ENCODE measurements around the gene SH2D6. TPM values are rescaled to one million over a fixed set of nuclear protein-coding genes. Genes with fewer than 3 reads are reported as not detected.

SH2D6 gene
- total and polyA plus RNA-seq, 2 donors (not counting 1 experiment from before 2014, with no cell fraction given) = 0.27 to 1.6 TPM

DNA sequence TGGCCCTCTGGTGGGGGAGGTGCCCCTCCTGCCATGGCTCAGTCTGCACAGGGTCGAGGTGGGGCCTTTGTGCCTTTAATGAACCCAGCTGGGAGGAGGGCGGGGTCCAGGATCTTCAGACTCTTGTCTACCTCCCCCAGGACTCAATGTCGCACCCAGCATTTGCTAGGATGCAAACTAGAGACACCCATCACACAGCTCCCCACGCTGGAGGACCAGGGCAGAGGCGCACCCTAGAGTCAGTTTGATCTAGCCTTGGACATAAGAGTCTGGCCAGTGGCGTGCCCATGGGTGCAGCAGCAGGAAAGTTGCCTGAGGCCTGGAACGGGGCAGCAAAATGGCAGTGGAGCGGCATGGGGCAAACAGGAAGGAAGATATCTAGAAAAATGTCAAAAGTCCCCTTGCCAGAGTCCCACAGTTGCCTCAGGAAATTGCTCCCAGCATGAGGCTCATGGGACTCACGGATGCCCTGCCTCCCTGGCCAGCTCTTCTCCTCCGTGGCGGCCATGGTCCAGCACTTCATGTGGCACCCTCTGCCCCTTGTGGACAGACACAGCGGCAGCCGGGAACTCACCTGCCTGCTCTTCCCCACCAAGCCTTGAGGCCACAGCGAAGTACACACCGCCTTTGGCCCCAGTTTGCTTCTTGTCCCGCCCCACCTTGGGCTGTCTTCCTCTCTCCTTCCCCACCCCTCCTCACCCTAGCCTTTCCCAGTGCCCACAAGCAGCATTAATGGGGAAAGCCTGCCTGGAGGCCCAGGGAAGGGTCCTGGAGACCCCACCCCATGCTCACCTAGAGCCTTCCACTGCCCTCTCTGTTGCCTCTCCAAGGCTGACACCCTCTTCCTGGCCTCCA lies 17.7 kb downstream of the SH2D6 start:
- POLR2A ChIA-PET = interaction anchor here (3.0 kb wide), 1 partner anchor 103 kb away, joined by 39 read pairs; the partner anchor contains the start of gene MAT2A
- TF ChIP-seq EZH2 (IDR thresholded peaks at IDR 0.05; ENCODE audit: borderline replicate concordance, insufficient read depth, low read depth, low read length, poor library complexity, severe bottlenecking) = no peak
- TF ChIP-seq, protein P1, sequence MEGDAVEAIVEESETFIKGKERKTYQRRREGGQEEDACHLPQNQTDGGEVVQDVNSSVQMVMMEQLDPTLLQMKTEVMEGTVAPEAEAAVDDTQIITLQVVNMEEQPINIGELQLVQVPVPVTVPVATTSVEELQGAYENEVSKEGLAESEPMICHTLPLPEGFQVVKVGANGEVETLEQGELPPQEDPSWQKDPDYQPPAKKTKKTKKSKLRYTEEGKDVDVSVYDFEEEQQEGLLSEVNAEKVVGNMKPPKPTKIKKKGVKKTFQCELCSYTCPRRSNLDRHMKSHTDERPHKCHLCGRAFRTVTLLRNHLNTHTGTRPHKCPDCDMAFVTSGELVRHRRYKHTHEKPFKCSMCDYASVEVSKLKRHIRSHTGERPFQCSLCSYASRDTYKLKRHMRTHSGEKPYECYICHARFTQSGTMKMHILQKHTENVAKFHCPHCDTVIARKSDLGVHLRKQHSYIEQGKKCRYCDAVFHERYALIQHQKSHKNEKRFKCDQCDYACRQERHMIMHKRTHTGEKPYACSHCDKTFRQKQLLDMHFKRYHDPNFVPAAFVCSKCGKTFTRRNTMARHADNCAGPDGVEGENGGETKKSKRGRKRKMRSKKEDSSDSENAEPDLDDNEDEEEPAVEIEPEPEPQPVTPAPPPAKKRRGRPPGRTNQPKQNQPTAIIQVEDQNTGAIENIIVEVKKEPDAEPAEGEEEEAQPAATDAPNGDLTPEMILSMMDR (IDR thresholded peaks at IDR 0.05) = no peak
- H2AFZ ChIP-seq (ENCODE audit: insufficient read depth, low read depth, low read length, poor library complexity, severe bottlenecking) = no peak overlapping the region
- no peaks in the 10 kb centered on the region for H3K27me3 ChIP-seq (replicated peaks in 1 of 4; ENCODE audit: control extremely low read depth in 1 of 4, control insufficient read depth in 3 of 4, insufficient read depth in 4 of 4, low read length in 3 of 4)
- no peak overlapping the region for H3K4me2 ChIP-seq (replicated peaks; ENCODE audit: low read depth, low read length, poor library complexity, severe bottlenecking)
- no peaks in the 10 kb centered on the region for H3K36me3 ChIP-seq (replicated peaks in 1 of 2; ENCODE audit: control extremely low read depth in 1 of 2, control insufficient read depth in 1 of 2, extremely low read depth in 1 of 2, insufficient read depth in 2 of 2, low read length in 1 of 2)
- DNase-seq = no peak
- intact Hi-C loops (cut with micrococcal nuclease) = no loop called here
- peaks cover 38% of the 10 kb centered on the region for H3K4me1 Mint-ChIP-seq
- no peak overlapping the region for H3K27ac ChIP-seq (ENCODE audit: low read length in 2 of 2)
- CTCF ChIA-PET = interaction anchor here (2.4 kb wide), 1 partner anchor 16 kb away, joined by 25 read pairs; no protein-coding TSS in a partner anchor
- no peaks in the 10 kb centered on the region for H3K27me3 Mint-ChIP-seq
- H3K79me2 ChIP-seq (ENCODE audit: control insufficient read depth, insufficient read depth, low read length) = no peaks in the 10 kb centered on the region
- peak overlapping the region; percentile 91 for H3K4me3 Mint-ChIP-seq
- H3K9me3 Mint-ChIP-seq (ENCODE audit: insufficient read depth) = no peaks in the 10 kb centered on the region
- H3K4me1 ChIP-seq (ENCODE audit: control insufficient read depth in 2 of 2, insufficient read depth in 2 of 2, low read length in 2 of 2) = peaks cover 30 to 40% of the 10 kb centered on the region in 2 donors
- no peak overlapping the region for H3K4me3 ChIP-seq (ENCODE audit: control extremely low read depth in 1 of 5, extremely low read depth in 1 of 5, insufficient read depth in 1 of 5, low read depth in 2 of 5, low read length in 4 of 5)
- H3K9me3 ChIP-seq (ENCODE audit: control extremely low read depth in 1 of 3, control insufficient read depth in 2 of 3, insufficient read depth in 1 of 3, low read length in 2 of 3) = peaks cover 0 to 4% (median 0%) of the 10 kb centered on the region in 3 donors
- 94% methylated on average over 16 of the region's 16 CpGs for WGBS (ENCODE audit: insufficient coverage)
- no peaks in the 10 kb centered on the region for H4K20me1 ChIP-seq (ENCODE audit: control insufficient read depth, insufficient read depth, low read length, poor library complexity, severe bottlenecking)
- ATAC-seq (ENCODE audit: low read depth) = no peak
- no peak overlapping the region for H3K9ac ChIP-seq (ENCODE audit: low read length)
- H3K27ac Mint-ChIP-seq = peak overlapping the region; percentile 95

Data from B cell (primary cell).